ENCODE data around the gene PSMG3. TPM values are rescaled to one million over a fixed set of nuclear protein-coding genes. Genes with fewer than 3 reads are reported as not detected.

Gene PSMG3
- 24.6 and 30.9 TPM in 2 replicates for total RNA-seq

- DNase-seq (ENCODE audit: low read depth), result peak; percentile 90
- TF ChIP-seq CTCF (IDR thresholded peaks at IDR 0.05; ENCODE audit: insufficient read depth, low read depth, low read length), result peak; percentile 14
- H3K4me3 ChIP-seq (ENCODE audit: low read depth, low read length), result peak within 1 kb of the TSS; percentile 94
These were observed at the start of gene PSMG3 for GRCh38 chr7:1569833-1570632. Gene PSMG3, minus strand, starts transcription at chr7:1570032. Its CDS starts 693 bp downstream, at chr7:1569339.

GRCh38 chr7:1618475-1618874 lies 48.6 kb upstream of the PSMG3 start:
- no peak overlapping the region for H3K4me3 ChIP-seq (ENCODE audit: low read depth, low read length)
- DNase-seq (ENCODE audit: low read depth), result no peak
- no peak for TF ChIP-seq CTCF (IDR thresholded peaks at IDR 0.05; ENCODE audit: insufficient read depth, low read depth, low read length)

- DNase-seq (ENCODE audit: low read depth), result no peak
- no peak overlapping the region for H3K4me3 ChIP-seq (ENCODE audit: low read depth, low read length)
- TF ChIP-seq CTCF (IDR thresholded peaks at IDR 0.05; ENCODE audit: insufficient read depth, low read depth, low read length), result no peak
These were observed 48.1 kb upstream of the PSMG3 start for GRCh38 chr7:1617957-1618356.

- H3K4me3 ChIP-seq (ENCODE audit: low read depth, low read length), result no peak overlapping the region
- no peak for DNase-seq (ENCODE audit: low read depth)
- TF ChIP-seq CTCF (IDR thresholded peaks at IDR 0.05; ENCODE audit: insufficient read depth, low read depth, low read length), result no peak
These were observed 46.9 kb upstream of the PSMG3 start for GRCh38 chr7:1616741-1617140.

- DNase-seq (ENCODE audit: low read depth), result peak; percentile 78
- no peak overlapping the region for H3K4me3 ChIP-seq (ENCODE audit: low read depth, low read length)
- TF ChIP-seq CTCF (IDR thresholded peaks at IDR 0.05; ENCODE audit: insufficient read depth, low read depth, low read length), result no peak
These were observed 41.9 kb upstream of the PSMG3 start for GRCh38 chr7:1611708-1612241.

- no peak for TF ChIP-seq CTCF (IDR thresholded peaks at IDR 0.05; ENCODE audit: insufficient read depth, low read depth, low read length)
- no peak overlapping the region for H3K4me3 ChIP-seq (ENCODE audit: low read depth, low read length)
- DNase-seq (ENCODE audit: low read depth), result no peak
These were observed 41.0 kb upstream of the PSMG3 start for GRCh38 chr7:1610678-1611302.

Measured in fibroblast of villous mesenchyme (primary cell).